Erythroblast (primary cell): ENCODE measurements around the gene DLST.

Experiments
- DNase-seq, 2 experiments: peaks; one replicate each; lab custom pipeline; 2025; lab: John Stamatoyannopoulos, UW
- GATA1 ChIP-seq: IDR thresholded peaks from 2 replicates; pipeline ENCODE4 v1.6.1; 2011; ENCODE audit warnings: low read depth, mild to moderate bottlenecking, control low read depth, low read length, moderate library complexity
- POLR2A ChIP-seq: IDR thresholded peaks from 2 replicates; pipeline ENCODE4 v1.6.1; 2011; ENCODE audit warnings: mild to moderate bottlenecking, low read length

The DLST gene

DNA sequence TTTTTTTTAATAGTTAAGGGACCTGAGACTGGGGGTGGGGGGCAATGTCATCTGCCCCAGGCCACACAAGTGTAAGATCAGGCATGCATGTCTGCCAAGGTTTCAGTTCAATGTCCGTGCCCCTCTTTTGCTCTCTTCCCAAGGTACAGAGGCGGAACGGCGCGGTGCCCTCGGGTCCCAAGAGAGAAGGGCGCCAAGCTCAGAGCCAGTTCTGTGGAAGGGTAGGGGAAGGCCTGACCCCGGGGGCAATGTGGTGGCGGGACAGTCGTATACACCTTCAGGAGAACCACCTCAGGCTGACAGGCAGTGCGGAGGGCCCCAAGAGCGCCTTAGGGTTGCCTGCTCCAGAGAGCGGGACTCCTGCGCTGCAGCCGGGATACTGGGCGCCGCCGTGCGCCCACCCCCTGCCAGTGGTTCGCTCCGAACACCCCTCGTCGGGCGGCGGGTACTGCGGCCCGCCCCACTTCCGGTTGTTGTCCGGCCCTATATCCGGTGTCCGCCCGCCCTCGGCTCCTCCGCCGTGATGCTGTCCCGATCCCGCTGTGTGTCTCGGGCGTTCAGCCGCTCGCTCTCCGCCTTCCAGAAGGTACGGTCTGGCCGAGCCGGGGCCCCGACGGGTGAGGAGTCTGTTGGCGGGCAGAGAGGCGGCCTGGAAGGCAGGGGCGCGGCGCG, at the start of gene DLST:
Gene DLST, plus strand, starts transcription at position 486 of the 672 bp plus-strand sequence. Its CDS starts 38 bp downstream, at position 524.
- TF ChIP-seq GATA1: no peak
- TF ChIP-seq POLR2A: peak; percentile 93
- peak; percentile 93 to 95 for DNase-seq

DNA sequence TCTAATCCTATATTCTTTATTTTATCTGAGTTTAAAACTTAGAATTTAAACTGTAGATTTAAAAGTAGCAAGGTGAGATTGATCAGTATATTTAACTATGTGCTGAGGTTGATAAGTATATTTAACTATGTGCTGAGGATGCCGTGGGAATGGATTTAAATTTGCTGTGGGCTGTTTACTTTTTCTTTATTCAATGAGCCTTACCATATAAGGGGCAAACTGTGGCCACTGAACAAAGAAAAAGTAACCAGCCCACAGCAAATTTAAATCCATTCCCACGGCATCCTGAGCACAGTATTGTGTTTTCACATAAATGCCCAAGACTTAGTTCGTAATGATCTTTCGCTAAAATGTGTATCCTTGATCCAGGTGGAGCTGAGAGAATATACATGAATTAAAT, 48.9 kb upstream of the DLST start:
- TF ChIP-seq GATA1 (no peak), POLR2A (no peak)
- DNase-seq: no peak

GRCh38 chr14:74834692-74835392, 46.9 kb upstream of the DLST start:
- no peak for TF ChIP-seq POLR2A
- TF ChIP-seq GATA1: no peak
- DNase-seq: no peak

- no peak for DNase-seq
- TF ChIP-seq POLR2A (no peak), GATA1 (no peak)
Observed at GRCh38 chr14:74835645-74836250, 46.0 kb upstream of the DLST start.

GRCh38 chr14:74836251-74836960, 45.3 kb upstream of the DLST start:
- TF ChIP-seq GATA1 (no peak), POLR2A (no peak)
- no peak for DNase-seq

DNA sequence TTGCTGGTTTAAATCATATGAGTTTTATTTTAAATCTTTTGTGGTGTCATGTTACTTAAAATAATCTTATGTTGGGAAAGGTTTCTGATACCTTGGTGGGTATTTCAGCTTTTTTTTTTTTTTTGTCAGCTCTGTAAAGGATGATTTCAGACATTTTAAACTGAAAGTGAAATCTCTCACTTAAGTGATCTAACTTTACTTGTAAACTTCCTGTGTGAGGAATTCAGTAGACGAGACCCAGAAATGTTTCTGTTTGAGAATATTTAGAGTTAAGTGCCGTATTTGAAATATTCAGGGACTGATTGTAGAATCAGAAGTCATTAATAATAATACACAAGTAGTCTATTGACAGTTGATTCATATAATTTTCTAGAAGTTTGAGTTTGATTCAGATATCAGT, 43.5 kb upstream of the DLST start:
- TF ChIP-seq POLR2A (no peak), GATA1 (no peak)
- DNase-seq: no peak

- DNase-seq: no peak
Observed at GRCh38 chr14:74840603-74841030, 41.1 kb upstream of the DLST start.

GRCh38 chr14:74841230-74842207, 40.2 kb upstream of the DLST start:
- no peak for DNase-seq
- no peak for TF ChIP-seq POLR2A
- TF ChIP-seq GATA1: no peak

More at GRCh38 chr14:74840603-74841030, 41.1 kb upstream of the DLST start:
- no peak for TF ChIP-seq GATA1
- TF ChIP-seq POLR2A: no peak

GRCh38 chr14:74843653-74844052, 38.1 kb upstream of the DLST start:
- DNase-seq: no peak
- TF ChIP-seq POLR2A: no peak
- no peak for TF ChIP-seq GATA1

DNA sequence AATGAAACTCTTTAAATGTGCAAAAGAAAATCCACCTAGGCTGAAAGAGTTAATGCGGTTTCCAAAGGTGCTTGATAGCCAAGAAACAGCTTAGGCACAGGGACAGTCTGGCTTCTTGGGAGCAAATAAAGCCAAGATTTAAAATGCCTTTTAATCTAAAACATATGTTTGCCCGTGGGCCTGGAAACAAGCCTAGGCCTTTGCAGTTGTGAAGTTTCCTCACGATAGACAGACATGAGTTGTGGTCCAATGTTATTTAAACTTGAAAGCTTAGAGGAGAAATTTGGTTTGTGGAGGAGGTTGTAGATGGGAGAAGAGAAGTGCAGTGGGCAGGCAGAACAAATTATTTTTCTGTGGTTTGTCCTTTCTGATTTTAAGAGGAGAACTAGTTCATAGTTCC, 35.5 kb upstream of the DLST start:
- TF ChIP-seq GATA1 (no peak), POLR2A (no peak)
- DNase-seq: no peak

GRCh38 chr14:74846968-74847665, 34.6 kb upstream of the DLST start:
- TF ChIP-seq POLR2A (no peak), GATA1 (no peak)
- DNase-seq: peak; percentile 28 to 29

DNA sequence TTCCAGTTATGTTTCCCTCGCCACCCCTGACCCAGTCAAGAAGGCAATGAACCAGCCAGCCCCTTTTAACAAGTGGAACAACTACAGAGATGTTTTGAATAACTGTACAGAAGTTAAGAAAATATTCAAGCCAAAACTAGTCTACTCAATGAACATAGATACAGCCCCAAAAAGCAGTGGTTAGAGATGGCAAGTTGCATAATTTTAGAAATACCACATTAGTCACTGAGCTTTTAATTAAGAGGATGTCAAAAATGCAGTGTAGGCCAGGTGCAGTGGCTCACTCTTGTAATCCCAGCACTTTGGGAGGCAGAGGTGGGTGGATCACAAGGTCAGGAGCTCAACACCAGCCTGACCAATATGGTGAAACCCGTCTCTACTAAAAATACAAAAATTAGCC, 32.9 kb upstream of the DLST start:
- DNase-seq: no peak
- no peak for TF ChIP-seq GATA1
- TF ChIP-seq POLR2A: no peak
